ENCODE data around the gene PRPF18.
A peak's percentile ranks its signal among the peaks of the same experiment; 100 is the strongest.

The PRPF18 gene

GRCh38 chr10:13608246-13608853, 21.6 kb downstream of the PRPF18 start:
- DNase-seq: no peak

- DNase-seq: no peak
Measured at GRCh38 chr10:13612654-13613373, 26.0 kb downstream of the PRPF18 start.

- no peak for DNase-seq
Measured at GRCh38 chr10:13613519-13613918, 26.8 kb downstream of the PRPF18 start.

- no peak for DNase-seq
Measured at GRCh38 chr10:13614530-13615332, 28.0 kb downstream of the PRPF18 start.

GRCh38 chr10:13615650-13616300, 29.0 kb downstream of the PRPF18 start:
- no peak for DNase-seq

- no peak for DNase-seq
Measured at GRCh38 chr10:13617116-13617515, 30.4 kb downstream of the PRPF18 start.

GRCh38 chr10:13621931-13622330, 35.2 kb downstream of the PRPF18 start:
- DNase-seq: no peak

- no peak for DNase-seq
Measured at GRCh38 chr10:13624630-13625029, 37.9 kb downstream of the PRPF18 start.

- DNase-seq: no peak
Measured at GRCh38 chr10:13627459-13628310, 40.9 kb downstream of the PRPF18 start.

- DNase-seq: no peak
Measured at GRCh38 chr10:13628661-13629060, 41.9 kb downstream of the PRPF18 start.

GRCh38 chr10:13629116-13629515, 42.4 kb downstream of the PRPF18 start:
- no peak for DNase-seq

GRCh38 chr10:13630231-13630630, 43.5 kb downstream of the PRPF18 start:
- no peak for DNase-seq

- no peak for DNase-seq
Measured at GRCh38 chr10:13631594-13631993, 44.8 kb downstream of the PRPF18 start.

GRCh38 chr10:13632440-13632839, 45.7 kb downstream of the PRPF18 start:
- no peak for DNase-seq

- no peak for DNase-seq
Measured at GRCh38 chr10:13632884-13633440, 46.2 kb downstream of the PRPF18 start.

GRCh38 chr10:13633689-13634088, 46.9 kb downstream of the PRPF18 start:
- DNase-seq: no peak

GRCh38 chr10:13634207-13634606, 47.4 kb downstream of the PRPF18 start:
- peak; percentile 35 for DNase-seq

- DNase-seq: no peak
Measured at GRCh38 chr10:13636776-13637175, 50.0 kb downstream of the PRPF18 start.

GRCh38 chr10:13637303-13637856, 50.6 kb downstream of the PRPF18 start:
- DNase-seq: no peak

- DNase-seq: no peak
Measured at GRCh38 chr10:13637894-13638293, 51.1 kb downstream of the PRPF18 start.

- no peak for DNase-seq
Measured at GRCh38 chr10:13642293-13642692, 55.5 kb downstream of the PRPF18 start.

GRCh38 chr10:13643016-13643415, 56.3 kb downstream of the PRPF18 start:
- DNase-seq: no peak
